Kidney (tissue), 14 donors: ENCODE results near the gene FAAH. TPM values are rescaled to one million over a fixed set of nuclear protein-coding genes. Genes with fewer than 3 reads are reported as not detected.

Experiments
- DNase-seq, 5 donors: peaks; one replicate each; pipeline ENCODE4 v3.0.0-alpha.2; 2013 to 2020
- FAIRE-seq: peaks from 2 replicates; lab custom pipeline; 2012; peaks lifted over from hg19 to GRCh38; lab: Jason Lieb, UNC
- H3K27ac ChIP-seq, 2 donors: one replicate each; pipeline ENCODE4 v1.7.0; 2013; ENCODE audit warnings: low read depth in 2 of 2, low read length in 2 of 2, inconsistent platforms in 1 of 2
- H3K27me3 ChIP-seq: one replicate; pipeline ENCODE4 v1.7.1; 2013; ENCODE audit warnings: low read length, inconsistent platforms; ENCODE audit not compliant: control insufficient read depth, insufficient read depth
- H3K36me3 ChIP-seq, 3 donors: one replicate each; pipeline versions ENCODE4 v1.7.0 to v1.7.1; 2013; ENCODE audit warnings: low read length in 3 of 3, control low read depth in 1 of 3, inconsistent platforms in 1 of 3; ENCODE audit not compliant: insufficient read depth in 3 of 3, control insufficient read depth in 2 of 3
- H3K4me1 ChIP-seq, 3 donors: one replicate each; pipeline versions ENCODE4 v1.7.0 to v1.7.1; 2013; ENCODE audit warnings: low read length in 3 of 3, inconsistent platforms in 1 of 3, low read depth in 1 of 3; ENCODE audit not compliant: control insufficient read depth in 2 of 3, insufficient read depth in 2 of 3
- H3K4me3 ChIP-seq, 3 donors: one replicate each; pipeline versions ENCODE4 v1.7.0 to v1.8.1; 2013; ENCODE audit warnings: low read length in 3 of 3, control low read depth in 1 of 3, inconsistent platforms in 1 of 3
- H3K9ac ChIP-seq, 3 donors: one replicate each; pipeline versions ENCODE4 v1.7.0 to v1.7.1; 2013; ENCODE audit warnings: low read length in 3 of 3, control low read depth in 1 of 3, inconsistent platforms in 1 of 3
- H3K9me3 ChIP-seq, 3 donors: one replicate each; pipeline versions ENCODE4 v1.7.0 to v1.7.1; 2013; ENCODE audit warnings: low read length in 3 of 3, control low read depth in 1 of 3, inconsistent platforms in 1 of 3; ENCODE audit not compliant: control insufficient read depth in 2 of 3, insufficient read depth in 1 of 3
- CTCF ChIP-seq: IDR thresholded peaks from 3 replicates; pipeline ENCODE4 v1.5.1; 2012; ENCODE audit warnings: mild to moderate bottlenecking, moderate library complexity, borderline replicate concordance; ENCODE audit not compliant: insufficient read depth; ENCODE audit errors: extremely low read depth
- intact Hi-C: fragments of 100-400 bp; cut with DNase I; formaldehyde crosslinking; loops from one replicate; pipeline ENCODE4 v1.11.1; 2022
- polyA plus RNA-seq: library from polyadenylated mRNA; stranded (reverse); fragments of 350-450 nt; fragmentation: Illumina TruSeq; extraction: RNeasy Lipid Tissue Mini Kit (QIAGEN cat#74804); gene quantifications from one replicate; pipeline ENCODE4 v1.2.3, GENCODE V29; 2014; ENCODE audit warnings: low read depth, low replicate concordance; ENCODE audit not compliant: insufficient read depth
- total RNA-seq: library from RNA; stranded (reverse); fragmentation: NEBNext Ultra II Directional; extraction: Animal tissue kit (Norgen Biotek cat#: 25700); gene quantifications from one replicate; pipeline ENCODE4 v1.2.1, GENCODE V29; 2021
- donor health status: control.
- donor health status: control.
- donor health status: control.
- donor health status: control.
- donor health status: control.
- donor health status: DM: yes; HTN: yes; CAD: no.
- donor health status: Normal renal cell carcinoma (clear cell type).

Gene FAAH
- total and polyA plus RNA-seq, 2 donors from 2014 or later = 39.3 to 50.7 TPM

- Histone ChIP-seq H3K27ac (no peak overlapping the region), H3K27me3 (no peaks in the 10 kb centered on the region), H3K4me1 (peaks cover 0 to 8% (median 0%) of the 10 kb centered on the region in 3 donors), H3K9ac (no peak overlapping the region), H3K36me3 (peaks cover 0 to 21% (median 9%) of the 10 kb centered on the region in 3 donors), H3K9me3 (no peaks in the 10 kb centered on the region), H3K4me3 (no peak overlapping the region)
- FAIRE-seq (no peak), DNase-seq (no peak)
- intact Hi-C loops = no loop called here
- TF ChIP-seq CTCF = no peak
Measured at GRCh38 chr1:46403916-46404315, 9.8 kb downstream of the FAAH start.

- H3K4me1 ChIP-seq = peaks cover 0 to 8% (median 0%) of the 10 kb centered on the region in 3 donors
- no peak overlapping the region for H3K27ac ChIP-seq
- DNase-seq (no peak), FAIRE-seq (no peak)
- no peak for TF ChIP-seq CTCF
- peaks cover 0 to 22% (median 10%) of the 10 kb centered on the region in 3 donors for H3K36me3 ChIP-seq
- intact Hi-C loops = no loop called here
- H3K9me3 ChIP-seq = no peaks in the 10 kb centered on the region
- no peak overlapping the region for H3K9ac ChIP-seq
- no peaks in the 10 kb centered on the region for H3K27me3 ChIP-seq
- H3K4me3 ChIP-seq = no peak overlapping the region
Measured at GRCh38 chr1:46404482-46405196, 10.5 kb downstream of the FAAH start.

- H3K36me3 ChIP-seq = peaks cover 0 to 22% (median 10%) of the 10 kb centered on the region in 3 donors
- TF ChIP-seq CTCF = no peak
- no peak overlapping the region for H3K9ac ChIP-seq
- DNase-seq (no peak), FAIRE-seq (no peak)
- H3K4me3 ChIP-seq = no peak overlapping the region
- H3K9me3 ChIP-seq = no peaks in the 10 kb centered on the region
- intact Hi-C loops = no loop called here
- H3K27ac ChIP-seq = no peak overlapping the region
- no peaks in the 10 kb centered on the region for H3K27me3 ChIP-seq
- H3K4me1 ChIP-seq = peaks cover 0 to 8% (median 0%) of the 10 kb centered on the region in 3 donors
Measured at GRCh38 chr1:46405197-46405555, 11.1 kb downstream of the FAAH start.
